Vagina (tissue), 2 donors: Measurements from ENCODE around the gene SNRNP25. TPM values are rescaled to one million over a fixed set of nuclear protein-coding genes. Genes with fewer than 3 reads are reported as not detected.

Experiments
- DNase-seq, 2 donors: peaks; one replicate each; pipeline ENCODE4 v3.0.0-alpha.2; 2017; ENCODE audit errors: extremely low spot score in 2 of 2
- H3K27ac ChIP-seq: fragments of 200-600 bp; sonication (generic); one replicate; pipeline ENCODE4 v1.5.1; 2019
- H3K27me3 ChIP-seq: fragments of 200-600 bp; sonication (generic); one replicate; pipeline ENCODE4 v1.5.1; 2019
- H3K36me3 ChIP-seq, 2 donors: fragments of 200-600 bp; sonication (generic); one replicate each; pipeline ENCODE4 v1.5.1; 2017 to 2019
- H3K4me1 ChIP-seq: fragments of 200-600 bp; sonication (generic); one replicate; pipeline ENCODE4 v1.5.1; 2019
- H3K4me3 ChIP-seq, 2 donors: fragments of 200-600 bp; sonication (generic); 1 replicate in 1 of 2; 2 replicates in 1 of 2; pipeline ENCODE4 v1.5.1; 2016 to 2019
- H3K9me3 ChIP-seq: fragments of 200-600 bp; sonication (generic); one replicate; pipeline ENCODE4 v1.5.1; 2019
- CTCF ChIP-seq, 3 experiments: fragments of 450-650 bp in 2 of 3; fragments of 200-600 bp in 1 of 3; sonication (generic) in 1 of 3; IDR thresholded peaks; one replicate each; pipeline ENCODE4 v1.5.1; 2017 to 2019; ENCODE audit warnings: antibody characterized with exemption in 3 of 3, mild to moderate bottlenecking in 2 of 3, moderate library complexity in 2 of 3
- POLR2A ChIP-seq, 2 donors: fragments of 450-650 bp; IDR thresholded peaks; one replicate each; pipeline ENCODE4 v1.6.1; 2017; ENCODE audit warnings: antibody characterized with exemption in 2 of 2, mild to moderate bottlenecking in 2 of 2, moderate library complexity in 2 of 2
- POLR2AphosphoS5 ChIP-seq, 2 donors: sonication (generic); formaldehyde crosslinking; IDR thresholded peaks; one replicate each; pipeline ENCODE4 v1.9.0; 2017; ENCODE audit warnings: antibody characterized with exemption in 2 of 2, mild to moderate bottlenecking in 2 of 2, low read depth in 1 of 2; ENCODE audit not compliant: insufficient read depth in 1 of 2
- intact Hi-C: fragments of 100-400 bp; cut with DNase I; formaldehyde crosslinking; loops from one replicate; pipeline ENCODE4 v1.15.1; 2023
- total RNA-seq: library from RNA; depleted of rRNA; stranded (reverse); fragments of >200 nt; gene quantifications from one replicate; pipeline ENCODE4 v1.2.3, GENCODE V29; 2016

Gene SNRNP25
- total RNA-seq, 1 donor from 2014 or later, result 15.0 TPM

- intact Hi-C loops, result no loop called here
- Histone ChIP-seq H3K9me3 (no peaks in the 10 kb centered on the region), H3K27ac (peak overlapping the region; percentile 92), H3K4me1 (peaks cover 90% of the 10 kb centered on the region), H3K36me3 (no peaks in the 10 kb centered on the region), H3K4me3 (peak overlapping the region; percentile 73 to 81), H3K27me3 (no peaks in the 10 kb centered on the region)
- peak in 1 of 2 donors; percentile 98 for DNase-seq
- TF ChIP-seq POLR2A (IDR thresholded peaks at IDR 0.05) (peak in 1 of 2 donors; percentile 72), POLR2AphosphoS5 (IDR thresholded peaks at IDR 0.05; ENCODE audit: insufficient read depth in 1 of 2, low read depth in 1 of 2) (peak; percentile 53 to 92), CTCF (IDR thresholded peaks at IDR 0.05) (no peak)
Observed at GRCh38 chr16:71540-72401, 18.1 kb downstream of the SNRNP25 start.

- Histone ChIP-seq H3K9me3 (no peaks in the 10 kb centered on the region), H3K27ac (peak within 1 kb of the TSS; percentile 92), H3K4me1 (peaks cover 89% of the 10 kb centered on the region), H3K27me3 (no peaks in the 10 kb centered on the region), H3K36me3 (no peaks in the 10 kb centered on the region), H3K4me3 (peak within 1 kb of the TSS; percentile 73 to 81)
- intact Hi-C loops, result no loop called here
- peak in 1 of 2 donors; percentile 35 for TF ChIP-seq POLR2AphosphoS5 (IDR thresholded peaks at IDR 0.05; ENCODE audit: insufficient read depth in 1 of 2, low read depth in 1 of 2)
- TF ChIP-seq POLR2A (IDR thresholded peaks at IDR 0.05), result peak in 1 of 2 donors; percentile 52
- TF ChIP-seq CTCF (IDR thresholded peaks at IDR 0.05), result no peak
- no peak for DNase-seq
Observed at GRCh38 chr16:72561-73548, 19.2 kb downstream of the SNRNP25 start, which contains the start of gene RHBDF1. RHBDF1 (minus strand) TSS chr16:72631; CDS start chr16:65015, 7,616 bp downstream.

- no peak for DNase-seq
- no peaks in the 10 kb centered on the region for H3K27me3 ChIP-seq
- intact Hi-C loops, result no loop called here
- H3K9me3 ChIP-seq, result no peaks in the 10 kb centered on the region
- H3K4me1 ChIP-seq, result peaks cover 84% of the 10 kb centered on the region
- no peak overlapping the region for H3K4me3 ChIP-seq
- H3K36me3 ChIP-seq, result no peaks in the 10 kb centered on the region
- TF ChIP-seq POLR2A (IDR thresholded peaks at IDR 0.05) (no peak), POLR2AphosphoS5 (IDR thresholded peaks at IDR 0.05; ENCODE audit: insufficient read depth in 1 of 2, low read depth in 1 of 2) (no peak), CTCF (IDR thresholded peaks at IDR 0.05) (no peak)
- H3K27ac ChIP-seq, result peak overlapping the region; percentile 89
Observed at GRCh38 chr16:74051-74746, 20.6 kb downstream of the SNRNP25 start.

- DNase-seq, result no peak
- intact Hi-C loops, result no loop called here
- peak overlapping the region; percentile 89 for H3K27ac ChIP-seq
- H3K4me3 ChIP-seq, result no peak overlapping the region
- no peaks in the 10 kb centered on the region for H3K36me3 ChIP-seq
- no peaks in the 10 kb centered on the region for H3K9me3 ChIP-seq
- peaks cover 80% of the 10 kb centered on the region for H3K4me1 ChIP-seq
- H3K27me3 ChIP-seq, result no peaks in the 10 kb centered on the region
- TF ChIP-seq POLR2A (IDR thresholded peaks at IDR 0.05) (no peak), CTCF (IDR thresholded peaks at IDR 0.05) (no peak), POLR2AphosphoS5 (IDR thresholded peaks at IDR 0.05; ENCODE audit: insufficient read depth in 1 of 2, low read depth in 1 of 2) (no peak)
Observed at GRCh38 chr16:74747-75334, 21.2 kb downstream of the SNRNP25 start.
